HL-60 (cell line): ENCODE data around the gene LRBA.
"Not testable (repeated sequence)": the region's sequence is repeated elsewhere in the genome, so short reads cannot be mapped to it uniquely, and the experiment has no call there.

ENCODE experiments used
- DNase-seq, 2 experiments: peaks; one replicate each; pipeline ENCODE4 v3.0.0-alpha.2; 2010 to 2020; ENCODE audit warnings: low read depth in 1 of 2, low spot score in 1 of 2
- H3K27ac ChIP-seq: fragments of 250-450 bp; sonication (Bioruptor Pico); replicated peaks from 2 replicates; pipeline ENCODE4 v1.5.1; 2020; ENCODE audit warnings: mild to moderate bottlenecking, moderate library complexity
- H3K27me3 ChIP-seq: fragments of 250-450 bp; sonication (Bioruptor Pico); 2 replicates; pipeline ENCODE4 v1.5.1; 2021; ENCODE audit warnings: mild to moderate bottlenecking, moderate library complexity; ENCODE audit not compliant: insufficient read depth, poor library complexity, severe bottlenecking
- H3K4me3 ChIP-seq: replicated peaks from 2 replicates; pipeline ENCODE4 v1.5.1; 2011; ENCODE audit warnings: mild to moderate bottlenecking, control low read depth, low read length; ENCODE audit not compliant: insufficient read depth
- GABPA ChIP-seq: IDR thresholded peaks from 2 replicates; pipeline ENCODE4 v1.6.1; 2012; ENCODE audit warnings: low read depth
- POLR2AphosphoS5 ChIP-seq: IDR thresholded peaks from 2 replicates; pipeline ENCODE4 v1.6.1; 2012; ENCODE audit warnings: low read depth
- SPI1 ChIP-seq: IDR thresholded peaks from 2 replicates; pipeline ENCODE4 v1.6.1; 2012; ENCODE audit warnings: low read depth, mild to moderate bottlenecking, borderline replicate concordance
- TF ChIP-seq, protein P1 (sequence below): IDR thresholded peaks from 2 replicates; pipeline ENCODE4 v1.6.1; 2012; ENCODE audit warnings: low read depth; ENCODE audit not compliant: insufficient replicate concordance
- TF ChIP-seq, protein P2 (sequence below): IDR thresholded peaks from one replicate; pipeline ENCODE4 v1.5.1; 2011; ENCODE audit warnings: low read length, control low read depth, inconsistent platforms; ENCODE audit not compliant: insufficient read depth

LRBA gene

DNA sequence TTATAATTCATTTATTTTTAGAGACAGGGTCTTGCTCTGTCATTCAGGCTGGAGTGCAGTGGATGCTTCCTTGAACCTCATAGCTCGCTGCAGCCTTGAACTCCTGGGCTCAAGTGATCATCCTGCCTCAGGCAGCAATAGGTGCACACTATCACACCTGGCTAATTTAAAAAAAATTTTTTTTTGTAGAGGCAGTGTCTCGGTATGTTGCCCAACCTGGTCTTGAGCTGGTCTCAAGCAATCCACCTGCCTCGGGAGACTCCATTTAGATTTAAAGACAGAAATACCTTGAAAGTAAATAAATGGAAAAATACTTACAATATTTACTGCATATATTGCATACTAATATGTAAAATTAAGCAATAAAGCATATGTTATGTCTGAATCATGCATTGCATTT, 473.4 kb downstream of the LRBA start:
- H3K27me3 ChIP-seq, result no peaks in the 10 kb centered on the region
- H3K4me3 ChIP-seq, result no peak overlapping the region
- TF ChIP-seq SPI1 (no peak), POLR2AphosphoS5 (no peak), GABPA (no peak)
- TF ChIP-seq, protein P1, sequence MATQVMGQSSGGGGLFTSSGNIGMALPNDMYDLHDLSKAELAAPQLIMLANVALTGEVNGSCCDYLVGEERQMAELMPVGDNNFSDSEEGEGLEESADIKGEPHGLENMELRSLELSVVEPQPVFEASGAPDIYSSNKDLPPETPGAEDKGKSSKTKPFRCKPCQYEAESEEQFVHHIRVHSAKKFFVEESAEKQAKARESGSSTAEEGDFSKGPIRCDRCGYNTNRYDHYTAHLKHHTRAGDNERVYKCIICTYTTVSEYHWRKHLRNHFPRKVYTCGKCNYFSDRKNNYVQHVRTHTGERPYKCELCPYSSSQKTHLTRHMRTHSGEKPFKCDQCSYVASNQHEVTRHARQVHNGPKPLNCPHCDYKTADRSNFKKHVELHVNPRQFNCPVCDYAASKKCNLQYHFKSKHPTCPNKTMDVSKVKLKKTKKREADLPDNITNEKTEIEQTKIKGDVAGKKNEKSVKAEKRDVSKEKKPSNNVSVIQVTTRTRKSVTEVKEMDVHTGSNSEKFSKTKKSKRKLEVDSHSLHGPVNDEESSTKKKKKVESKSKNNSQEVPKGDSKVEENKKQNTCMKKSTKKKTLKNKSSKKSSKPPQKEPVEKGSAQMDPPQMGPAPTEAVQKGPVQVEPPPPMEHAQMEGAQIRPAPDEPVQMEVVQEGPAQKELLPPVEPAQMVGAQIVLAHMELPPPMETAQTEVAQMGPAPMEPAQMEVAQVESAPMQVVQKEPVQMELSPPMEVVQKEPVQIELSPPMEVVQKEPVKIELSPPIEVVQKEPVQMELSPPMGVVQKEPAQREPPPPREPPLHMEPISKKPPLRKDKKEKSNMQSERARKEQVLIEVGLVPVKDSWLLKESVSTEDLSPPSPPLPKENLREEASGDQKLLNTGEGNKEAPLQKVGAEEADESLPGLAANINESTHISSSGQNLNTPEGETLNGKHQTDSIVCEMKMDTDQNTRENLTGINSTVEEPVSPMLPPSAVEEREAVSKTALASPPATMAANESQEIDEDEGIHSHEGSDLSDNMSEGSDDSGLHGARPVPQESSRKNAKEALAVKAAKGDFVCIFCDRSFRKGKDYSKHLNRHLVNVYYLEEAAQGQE, result no peak
- TF ChIP-seq, protein P2, sequence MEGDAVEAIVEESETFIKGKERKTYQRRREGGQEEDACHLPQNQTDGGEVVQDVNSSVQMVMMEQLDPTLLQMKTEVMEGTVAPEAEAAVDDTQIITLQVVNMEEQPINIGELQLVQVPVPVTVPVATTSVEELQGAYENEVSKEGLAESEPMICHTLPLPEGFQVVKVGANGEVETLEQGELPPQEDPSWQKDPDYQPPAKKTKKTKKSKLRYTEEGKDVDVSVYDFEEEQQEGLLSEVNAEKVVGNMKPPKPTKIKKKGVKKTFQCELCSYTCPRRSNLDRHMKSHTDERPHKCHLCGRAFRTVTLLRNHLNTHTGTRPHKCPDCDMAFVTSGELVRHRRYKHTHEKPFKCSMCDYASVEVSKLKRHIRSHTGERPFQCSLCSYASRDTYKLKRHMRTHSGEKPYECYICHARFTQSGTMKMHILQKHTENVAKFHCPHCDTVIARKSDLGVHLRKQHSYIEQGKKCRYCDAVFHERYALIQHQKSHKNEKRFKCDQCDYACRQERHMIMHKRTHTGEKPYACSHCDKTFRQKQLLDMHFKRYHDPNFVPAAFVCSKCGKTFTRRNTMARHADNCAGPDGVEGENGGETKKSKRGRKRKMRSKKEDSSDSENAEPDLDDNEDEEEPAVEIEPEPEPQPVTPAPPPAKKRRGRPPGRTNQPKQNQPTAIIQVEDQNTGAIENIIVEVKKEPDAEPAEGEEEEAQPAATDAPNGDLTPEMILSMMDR, result no peak
- no peak for DNase-seq
- no peak overlapping the region for H3K27ac ChIP-seq

GRCh38 chr4:150540959-150541360, 474.1 kb downstream of the LRBA start:
- DNase-seq, result no peak
- no peak overlapping the region for H3K27ac ChIP-seq
- TF ChIP-seq GABPA (no peak), POLR2AphosphoS5 (no peak)
- TF ChIP-seq, protein P2, result no peak
- H3K27me3 ChIP-seq, result no peaks in the 10 kb centered on the region
- no peak overlapping the region for H3K4me3 ChIP-seq

DNA sequence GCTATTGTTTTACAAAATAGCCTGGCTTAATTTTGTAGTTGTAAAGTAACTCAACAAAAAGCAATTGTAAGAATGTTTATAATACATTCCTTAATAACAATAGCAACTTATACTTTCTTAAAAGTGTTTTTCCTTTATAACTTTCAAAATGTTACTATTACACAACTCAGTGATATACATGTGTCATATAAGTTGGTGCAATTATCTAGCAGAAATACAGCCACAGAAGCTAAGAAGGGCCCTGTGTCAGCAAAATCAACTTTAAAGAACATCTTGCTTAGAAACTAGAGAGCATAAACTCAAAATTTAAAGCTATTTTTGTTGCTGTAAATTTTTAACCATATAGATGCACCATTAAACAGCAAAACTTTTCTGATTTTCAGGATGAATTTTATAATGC, 474.5 kb downstream of the LRBA start:
- TF ChIP-seq, protein P1, result no peak
- TF ChIP-seq GABPA (no peak), POLR2AphosphoS5 (no peak), SPI1 (no peak)
- TF ChIP-seq, protein P2, result no peak
- no peak overlapping the region for H3K27ac ChIP-seq
- H3K27me3 ChIP-seq, result no peaks in the 10 kb centered on the region
- no peak for DNase-seq
- H3K4me3 ChIP-seq, result no peak overlapping the region

DNA sequence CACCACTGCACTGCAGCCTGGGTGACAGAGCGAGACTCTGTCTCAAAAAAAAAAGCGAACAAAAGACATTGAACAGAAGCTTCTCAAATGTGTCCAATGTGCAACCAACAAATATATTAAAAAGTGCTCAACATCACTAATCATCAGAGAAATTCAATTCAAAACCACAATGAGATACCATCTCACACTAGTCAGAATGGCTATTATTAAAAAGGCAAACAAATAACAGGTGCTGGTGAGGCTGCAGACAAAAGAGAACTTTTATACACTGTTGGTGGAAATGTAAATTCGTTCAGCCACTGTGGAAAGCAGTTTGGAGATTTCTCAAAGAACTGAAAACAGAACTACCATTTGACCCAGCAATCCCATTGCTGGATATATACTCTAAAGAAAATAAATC, 477.2 kb downstream of the LRBA start:
- not testable (repeated sequence) for H3K27ac ChIP-seq, H3K4me3 ChIP-seq, DNase-seq, H3K27me3 ChIP-seq
